RPMI8226 (cell line): ENCODE results near the gene DRAXIN.
A peak's percentile ranks its signal among the peaks of the same experiment; 100 is the strongest.

Experiments
- DNase-seq: peaks from one replicate; pipeline ENCODE4 v3.0.0-alpha.2; 2015

The DRAXIN gene

GRCh38 chr1:11738783-11739182, 47.3 kb downstream of the DRAXIN start:
- no peak for DNase-seq

DNA sequence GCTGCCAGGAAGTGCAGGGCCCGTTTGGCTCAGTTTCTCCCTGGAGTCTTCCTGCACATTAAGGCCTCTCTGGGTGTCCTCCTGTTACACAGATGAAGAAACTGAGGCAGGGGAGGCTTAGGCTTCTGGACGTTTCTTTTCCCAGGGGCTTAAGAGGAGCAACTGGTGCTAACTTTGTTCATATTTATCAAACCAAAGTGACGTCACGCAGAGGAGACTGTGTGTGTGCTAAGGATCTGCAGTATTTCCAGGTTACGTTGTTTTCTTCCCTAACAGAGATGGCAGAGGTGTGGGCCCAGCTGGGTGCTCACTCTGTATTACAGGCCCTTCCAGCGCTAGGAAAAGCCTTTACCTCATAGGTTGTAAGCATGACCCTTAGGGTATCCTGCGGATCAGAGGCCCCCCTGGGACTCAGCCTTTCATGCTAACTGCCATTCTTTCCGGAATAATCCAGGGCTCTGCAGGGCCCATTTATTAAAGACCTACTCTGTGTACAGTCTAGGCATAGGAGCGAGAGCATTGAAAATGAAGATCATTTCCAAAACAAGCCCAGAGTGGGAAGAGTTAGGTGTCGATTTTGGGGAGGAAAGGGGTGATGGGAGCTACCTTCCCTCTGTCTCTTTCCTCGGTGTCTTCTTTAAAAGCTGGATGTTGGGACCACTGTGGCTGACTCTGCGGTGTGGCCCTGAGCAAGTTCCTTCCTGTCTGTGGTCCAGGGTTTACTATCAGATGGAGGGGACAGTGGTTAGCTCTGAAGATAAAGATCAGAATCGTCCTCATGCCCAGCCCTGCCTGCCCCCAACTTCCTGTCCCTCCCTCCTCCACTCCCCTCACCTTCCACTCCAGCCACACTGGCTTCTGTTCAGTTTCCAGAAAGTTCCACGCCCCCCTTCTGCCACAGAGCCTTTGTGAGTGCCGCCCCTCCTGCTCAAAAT, 49.0 kb downstream of the DRAXIN start:
- no peak for DNase-seq

GRCh38 chr1:11741482-11741881, 50.0 kb downstream of the DRAXIN start:
- no peak for DNase-seq

GRCh38 chr1:11741919-11742558, 50.5 kb downstream of the DRAXIN start:
- DNase-seq: peak; percentile 56

- DNase-seq: no peak
Measured at GRCh38 chr1:11744287-11744686, 52.8 kb downstream of the DRAXIN start.

DNA sequence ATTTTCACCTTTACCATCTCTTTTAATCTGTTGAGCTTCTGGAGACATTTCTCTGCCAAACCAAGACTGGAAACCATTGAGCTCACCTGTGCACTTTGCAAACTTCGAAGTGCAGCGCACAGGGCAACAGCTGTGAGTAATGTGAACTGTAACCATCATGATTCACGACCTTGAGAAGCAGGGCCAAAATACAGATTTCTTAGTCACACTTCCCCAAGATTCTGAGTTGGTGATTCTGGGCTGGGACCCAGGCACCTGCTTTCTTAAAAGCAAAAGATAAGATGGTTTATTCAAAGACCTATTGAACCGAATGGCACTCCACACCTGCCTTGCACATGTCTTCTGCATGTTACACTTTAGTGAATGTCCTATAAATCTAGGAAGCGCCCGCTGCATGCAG, 54.6 kb downstream of the DRAXIN start:
- DNase-seq: no peak

DNA sequence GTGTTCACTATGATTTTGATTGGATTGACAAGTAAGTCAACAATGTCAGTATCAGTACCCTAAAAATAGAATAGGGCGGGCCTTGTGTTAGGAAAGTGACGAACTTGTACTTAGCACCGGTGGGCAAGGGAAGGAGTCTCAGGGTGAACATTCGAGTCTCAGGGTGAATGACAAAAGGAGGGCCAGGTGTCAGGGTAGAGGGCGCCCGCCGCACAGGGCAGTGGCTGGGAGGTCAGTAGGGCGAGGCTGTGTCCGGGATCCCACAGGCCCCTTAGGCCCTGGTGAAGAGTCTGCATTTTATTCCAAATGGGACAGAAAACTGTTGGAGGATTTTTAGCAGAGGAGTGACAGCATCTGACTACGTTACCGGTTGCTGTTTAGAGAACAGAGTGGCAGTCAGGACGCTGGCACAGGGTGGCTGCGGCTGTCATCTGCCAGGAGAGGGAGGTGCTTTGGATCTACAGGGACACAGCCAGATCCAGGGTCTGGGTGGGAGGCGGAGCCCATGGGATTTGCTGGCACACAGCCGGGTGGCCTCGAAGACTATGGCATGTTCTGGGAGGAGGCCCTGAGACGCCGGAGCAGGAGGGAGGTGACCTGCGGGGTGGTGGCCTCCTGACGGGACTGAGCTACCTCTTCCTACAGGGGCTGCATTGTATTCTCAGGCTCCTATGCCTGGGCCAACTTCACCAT, 55.4 kb downstream of the DRAXIN start:
- no peak for DNase-seq

DNA sequence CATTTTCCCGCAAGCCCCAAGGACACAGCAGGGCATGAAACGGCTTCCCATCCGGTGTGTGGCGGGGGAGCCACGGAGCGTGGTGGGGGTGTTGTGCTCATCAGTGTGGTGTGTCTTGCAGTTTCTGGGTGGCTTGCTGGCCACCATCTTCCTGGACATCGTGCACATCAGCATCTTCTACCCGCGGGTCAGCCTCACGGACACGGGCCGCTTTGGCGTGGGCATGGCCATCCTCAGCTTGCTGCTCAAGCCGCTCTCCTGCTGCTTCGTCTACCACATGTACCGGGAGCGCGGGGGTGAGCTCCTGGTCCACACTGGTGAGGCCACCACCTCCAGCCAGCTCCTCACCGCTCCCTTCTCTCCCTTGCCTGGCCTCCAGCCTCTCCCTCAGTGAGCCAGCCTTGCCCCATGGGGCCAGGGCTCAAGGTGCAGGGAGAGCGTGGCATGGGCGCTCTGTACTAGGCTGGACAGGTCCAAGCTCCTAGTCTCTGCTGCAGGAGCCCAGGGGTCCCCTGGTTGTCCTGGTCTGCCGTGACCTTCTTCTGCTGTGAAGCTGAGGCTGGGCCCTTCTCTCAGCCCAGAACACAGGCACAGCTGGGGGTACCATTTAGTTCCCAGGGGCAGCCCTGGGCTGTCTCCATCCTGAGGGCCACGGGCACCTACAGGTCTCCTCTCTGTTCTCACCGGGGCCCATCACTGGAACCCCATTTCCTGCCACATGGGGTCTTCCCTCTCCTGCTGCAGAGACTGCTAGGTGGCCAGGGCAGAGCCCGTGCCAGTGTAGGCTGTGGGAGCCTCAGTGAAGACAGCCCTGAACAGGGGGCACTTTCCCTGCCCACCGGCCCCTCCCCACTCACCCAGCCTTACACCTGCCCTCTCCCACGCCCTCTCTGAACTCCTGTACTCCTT, 57.0 kb downstream of the DRAXIN start:
- DNase-seq: no peak

- peak; percentile 87 for DNase-seq
Measured at GRCh38 chr1:11749203-11749689, 57.7 kb downstream of the DRAXIN start.

DNA sequence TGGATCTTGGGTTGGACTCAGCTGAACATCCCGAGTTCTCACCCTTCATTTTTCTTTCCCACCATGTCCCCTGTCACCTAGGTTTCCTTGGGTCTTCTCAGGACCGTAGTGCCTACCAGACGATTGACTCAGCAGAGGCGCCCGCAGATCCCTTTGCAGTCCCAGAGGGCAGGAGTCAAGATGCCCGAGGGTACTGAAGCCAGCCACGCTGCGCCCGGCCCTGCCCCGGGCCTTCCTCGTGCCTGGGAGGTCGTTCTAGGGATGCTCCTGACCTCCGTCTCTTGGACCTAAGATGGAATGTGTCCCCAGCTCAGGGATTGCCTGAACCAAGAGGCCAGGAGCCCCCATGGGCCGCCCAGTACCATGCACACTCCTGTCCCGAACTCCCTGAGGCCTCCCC, 58.5 kb downstream of the DRAXIN start:
- no peak for DNase-seq

DNA sequence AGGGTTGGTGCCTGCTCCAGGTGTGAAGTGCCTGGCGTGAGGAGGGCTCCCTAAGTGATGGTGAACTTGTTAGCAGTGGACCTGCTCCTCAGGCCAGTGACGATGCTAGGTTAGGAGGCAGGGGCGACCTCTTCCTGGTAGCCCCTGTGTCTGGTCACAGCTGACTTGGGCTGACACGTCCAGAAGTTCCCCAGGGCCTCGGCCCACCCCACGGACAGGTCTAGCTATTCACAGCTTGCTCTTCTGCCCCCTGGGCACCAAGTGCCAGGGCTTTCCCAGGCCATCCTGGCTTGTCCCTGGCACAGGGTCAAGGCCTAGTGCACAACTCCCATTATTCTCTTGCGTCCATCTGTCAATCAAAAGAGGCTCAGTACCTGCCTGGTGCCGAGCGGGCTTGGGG, 59.6 kb downstream of the DRAXIN start:
- no peak for DNase-seq

GRCh38 chr1:11752359-11753088, 61.0 kb downstream of the DRAXIN start:
- no peak for DNase-seq

DNA sequence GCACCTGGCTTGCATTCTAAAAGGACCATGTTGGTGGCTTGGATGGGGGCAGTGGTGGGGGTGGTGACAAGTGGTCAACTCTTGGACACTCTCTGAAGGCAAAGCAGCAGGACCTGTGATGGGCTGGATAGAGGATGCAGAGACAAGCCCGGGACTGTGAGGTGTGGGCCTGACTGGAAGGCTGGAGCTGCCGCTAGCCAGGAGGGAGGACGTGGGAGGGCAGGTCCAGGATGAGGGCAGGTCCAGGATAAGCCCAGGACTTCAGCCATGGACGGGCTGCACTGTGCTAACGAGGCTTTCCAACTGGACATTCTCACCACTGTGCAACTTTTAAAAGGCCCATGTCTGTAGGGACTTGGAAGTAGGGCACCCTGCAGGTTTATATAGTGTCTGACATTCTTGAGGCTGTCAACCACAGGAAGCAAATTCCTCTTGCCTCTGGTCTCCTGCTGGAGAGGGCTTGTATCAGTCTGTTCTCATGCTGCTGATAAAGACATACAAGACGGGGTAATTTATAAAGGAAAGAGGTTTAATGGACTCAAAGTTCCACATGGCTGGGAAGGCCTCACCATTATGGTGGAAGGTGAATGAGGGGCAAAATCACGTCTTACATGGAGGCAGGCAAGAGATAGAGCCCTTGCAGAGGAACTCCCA, 62.2 kb downstream of the DRAXIN start:
- DNase-seq: no peak

GRCh38 chr1:11757047-11757446, 65.5 kb downstream of the DRAXIN start:
- DNase-seq: no peak

GRCh38 chr1:11759791-11760190, 68.3 kb downstream of the DRAXIN start:
- no peak for DNase-seq

DNA sequence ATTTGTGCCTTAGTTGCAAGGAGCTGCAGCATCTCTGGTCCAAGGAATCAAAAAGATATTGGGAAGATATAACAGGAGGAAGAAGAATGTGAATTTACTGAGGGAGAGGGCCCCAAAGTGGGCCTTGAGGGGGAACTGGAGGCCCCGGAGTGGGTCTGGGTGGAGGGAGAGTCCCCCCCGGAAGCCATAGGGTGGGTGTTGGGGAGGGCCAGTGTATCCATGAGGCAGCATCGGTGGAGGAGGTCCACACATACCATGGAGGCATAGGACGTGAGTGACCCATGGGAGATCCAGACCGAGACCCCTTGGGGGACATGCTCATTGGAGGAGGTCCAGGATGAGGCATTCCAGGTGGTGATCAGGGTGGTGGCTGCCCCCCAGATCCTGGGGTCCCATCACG, 69.8 kb downstream of the DRAXIN start:
- no peak for DNase-seq

GRCh38 chr1:11761988-11762406, 70.5 kb downstream of the DRAXIN start, which contains the start of gene C1orf167:
C1orf167 (plus strand) TSS chr1:11762193; CDS start chr1:11764401, 2,208 bp downstream.
- DNase-seq: peak; percentile 72

DNA sequence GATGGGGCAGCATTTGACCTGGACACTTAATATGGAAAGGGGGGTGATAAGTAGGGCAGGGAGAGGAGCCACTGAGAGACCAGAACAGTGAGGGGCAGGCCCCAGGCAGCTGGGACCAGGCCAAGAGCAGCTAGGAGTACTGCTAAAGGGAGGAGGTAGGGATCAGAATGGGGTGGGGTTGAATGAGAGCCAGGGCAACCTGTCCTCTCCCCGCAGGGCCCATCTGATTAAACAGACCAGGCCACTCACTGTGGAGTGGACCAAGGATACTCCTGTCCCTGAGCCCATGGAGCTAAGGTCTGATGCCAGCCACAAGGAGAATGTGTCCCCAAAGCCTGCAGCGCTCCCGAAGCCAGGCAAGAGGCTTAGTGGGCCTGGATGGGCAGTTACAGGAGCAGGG, 72.6 kb downstream of the DRAXIN start:
- no peak for DNase-seq

GRCh38 chr1:11764519-11764918, 73.0 kb downstream of the DRAXIN start:
- DNase-seq: no peak

GRCh38 chr1:11765661-11766428, 74.3 kb downstream of the DRAXIN start:
- no peak for DNase-seq
